VCaP (cell line): ENCODE results near the gene MCF2L.

Experiments
- H3K27ac ChIP-seq: fragments of 450-650 bp; 2 replicates; pipeline ENCODE4 v1.5.1; 2017
- TF ChIP-seq, protein P1 (sequence below): fragments of 450-650 bp; conservative IDR thresholded peaks from 2 replicates; pipeline ENCODE4 v1.5.1; 2017; ENCODE audit warnings: mild to moderate bottlenecking, moderate library complexity

MCF2L gene

DNA sequence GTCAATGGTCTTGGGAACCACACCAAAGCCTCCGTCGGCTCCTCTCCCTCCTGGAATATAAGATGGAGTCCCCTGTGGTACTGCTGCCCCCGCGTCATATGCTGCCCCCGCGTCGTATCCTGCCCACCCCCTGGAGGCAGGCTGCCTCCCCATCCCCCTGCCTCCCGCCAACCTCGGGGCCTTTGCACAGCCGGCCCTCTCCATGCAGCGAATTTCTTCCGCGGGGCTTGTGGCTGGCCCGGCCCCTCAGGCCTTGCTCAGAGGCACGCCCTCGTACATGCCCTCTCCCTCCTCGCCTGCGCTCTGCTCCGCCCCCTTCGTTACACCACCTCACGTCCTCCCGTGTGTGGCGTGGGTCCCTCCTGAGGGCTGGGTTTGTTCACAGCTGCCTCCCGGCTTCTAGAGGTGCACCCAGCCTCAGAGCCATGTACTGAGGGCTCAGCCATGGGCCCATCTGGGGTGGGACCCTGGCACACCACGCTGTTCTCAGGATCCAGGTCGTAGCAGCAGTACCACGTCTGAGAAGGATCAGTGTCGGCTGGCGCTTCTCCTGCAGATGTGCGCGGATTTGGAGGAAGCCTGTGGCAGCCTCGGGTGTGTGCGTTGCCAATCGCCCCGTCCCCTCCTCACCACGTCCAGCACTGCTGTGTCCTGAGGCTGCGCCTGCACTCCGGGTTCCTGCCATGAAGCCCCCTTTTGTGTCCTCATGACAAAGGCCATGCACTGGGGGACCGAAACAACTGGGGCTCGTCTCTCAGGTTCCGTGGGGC is 47.7 kb downstream of the MCF2L start:
- TF ChIP-seq, protein P1, sequence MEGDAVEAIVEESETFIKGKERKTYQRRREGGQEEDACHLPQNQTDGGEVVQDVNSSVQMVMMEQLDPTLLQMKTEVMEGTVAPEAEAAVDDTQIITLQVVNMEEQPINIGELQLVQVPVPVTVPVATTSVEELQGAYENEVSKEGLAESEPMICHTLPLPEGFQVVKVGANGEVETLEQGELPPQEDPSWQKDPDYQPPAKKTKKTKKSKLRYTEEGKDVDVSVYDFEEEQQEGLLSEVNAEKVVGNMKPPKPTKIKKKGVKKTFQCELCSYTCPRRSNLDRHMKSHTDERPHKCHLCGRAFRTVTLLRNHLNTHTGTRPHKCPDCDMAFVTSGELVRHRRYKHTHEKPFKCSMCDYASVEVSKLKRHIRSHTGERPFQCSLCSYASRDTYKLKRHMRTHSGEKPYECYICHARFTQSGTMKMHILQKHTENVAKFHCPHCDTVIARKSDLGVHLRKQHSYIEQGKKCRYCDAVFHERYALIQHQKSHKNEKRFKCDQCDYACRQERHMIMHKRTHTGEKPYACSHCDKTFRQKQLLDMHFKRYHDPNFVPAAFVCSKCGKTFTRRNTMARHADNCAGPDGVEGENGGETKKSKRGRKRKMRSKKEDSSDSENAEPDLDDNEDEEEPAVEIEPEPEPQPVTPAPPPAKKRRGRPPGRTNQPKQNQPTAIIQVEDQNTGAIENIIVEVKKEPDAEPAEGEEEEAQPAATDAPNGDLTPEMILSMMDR: no peak
- no peak overlapping the region for H3K27ac ChIP-seq

DNA sequence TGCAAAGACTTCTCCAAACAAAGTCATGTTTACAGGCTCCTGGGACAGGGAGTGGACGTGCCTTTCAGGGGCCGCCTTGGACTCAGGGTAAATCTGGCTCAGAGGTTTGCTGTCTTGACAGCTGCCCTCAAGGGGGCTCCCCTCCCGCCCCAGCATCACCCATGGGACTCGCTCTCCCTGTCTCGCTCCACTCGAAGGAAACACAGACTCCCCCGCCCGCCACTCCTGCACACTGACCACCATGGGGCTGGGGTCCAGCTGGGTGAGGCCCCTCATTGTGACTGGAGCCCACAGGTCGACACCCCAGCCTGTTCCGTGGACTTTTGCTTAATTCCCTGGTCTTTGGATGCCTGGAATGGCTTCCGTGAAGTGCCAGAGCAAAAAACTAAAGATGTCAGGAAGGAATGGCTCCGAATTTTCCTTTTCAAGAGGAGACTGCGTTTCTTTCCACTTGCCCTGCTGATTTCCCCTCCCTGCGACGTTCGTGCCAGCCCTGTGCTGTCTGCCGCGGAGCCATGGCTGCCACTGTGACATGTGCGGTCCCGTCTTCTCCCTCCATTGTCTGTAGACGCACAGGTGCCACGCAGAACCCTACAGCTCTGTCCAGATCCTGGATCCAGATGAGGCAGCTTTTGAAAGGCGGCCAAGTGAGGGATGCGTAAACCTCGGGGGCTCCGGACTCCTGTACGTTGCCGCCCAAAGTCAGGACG is 48.6 kb downstream of the MCF2L start:
- TF ChIP-seq, protein P1: no peak
- H3K27ac ChIP-seq: no peak overlapping the region

DNA sequence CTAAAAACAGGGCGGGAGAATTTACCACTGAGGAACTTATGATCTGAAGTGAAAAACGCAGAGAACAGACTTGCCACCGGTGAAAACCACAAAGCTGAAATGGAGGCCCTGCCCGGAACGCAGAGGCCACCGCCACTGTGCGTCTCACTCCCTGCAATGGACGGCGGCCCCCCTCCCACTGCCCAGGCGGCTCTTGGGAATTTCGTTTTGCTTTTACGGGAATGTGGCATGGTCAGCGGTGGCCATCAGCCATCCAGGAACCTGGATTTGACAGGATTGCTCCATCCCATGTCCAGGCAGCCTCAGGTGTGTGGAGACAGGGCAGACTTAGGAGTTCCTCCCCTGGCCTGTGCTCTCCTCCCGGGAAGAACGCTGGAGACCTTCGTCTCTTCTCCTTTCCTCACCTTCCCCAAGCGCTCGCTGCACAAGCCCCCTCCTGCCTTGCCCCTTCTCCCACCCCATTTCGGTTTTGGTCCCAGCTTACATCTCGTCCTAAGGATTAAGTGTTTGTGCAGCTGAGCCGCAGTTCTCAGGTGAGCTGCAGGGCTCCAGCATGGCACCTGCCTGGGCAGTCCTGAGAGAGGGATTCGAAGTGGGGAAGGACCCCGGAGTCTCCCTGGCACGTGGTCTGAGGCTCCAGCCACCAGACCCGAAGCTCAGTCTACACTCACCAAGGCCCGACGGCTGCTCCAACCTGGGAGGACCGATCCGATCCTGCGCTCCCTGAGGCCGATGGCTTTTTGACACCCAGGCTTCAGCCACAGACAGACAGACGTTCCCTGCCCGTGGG is 49.9 kb downstream of the MCF2L start:
- TF ChIP-seq, protein P1: no peak
- H3K27ac ChIP-seq: no peak overlapping the region

GRCh38 chr13:113020323-113021080 is 51.5 kb downstream of the MCF2L start:
- TF ChIP-seq, protein P1: no peak
- H3K27ac ChIP-seq: no peak overlapping the region

DNA sequence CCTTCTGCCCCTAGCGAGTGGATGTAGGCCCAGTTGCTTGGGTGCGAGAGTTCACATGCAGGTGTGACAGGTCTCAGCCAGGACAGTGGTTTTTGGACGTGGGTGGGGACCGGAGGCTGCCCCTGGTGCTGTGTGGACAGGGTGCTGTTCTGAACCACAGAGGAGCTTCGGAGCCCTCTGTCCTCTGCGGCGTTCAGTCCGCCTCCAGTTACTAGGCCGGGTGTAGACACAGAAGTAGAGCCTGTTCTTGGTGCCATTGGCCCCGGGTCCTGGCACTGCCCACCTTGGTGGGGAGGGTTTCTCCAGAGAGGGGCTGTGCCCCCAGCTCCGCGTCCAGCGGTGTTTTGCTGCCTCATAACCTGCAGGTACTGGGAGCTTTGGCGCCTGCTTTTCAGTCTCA is 52.4 kb downstream of the MCF2L start:
- H3K27ac ChIP-seq: no peak overlapping the region
- TF ChIP-seq, protein P1: no peak

- TF ChIP-seq, protein P1: no peak
- H3K27ac ChIP-seq: no peak overlapping the region
Measured at GRCh38 chr13:113021811-113022210, 52.8 kb downstream of the MCF2L start.
